DMS53 treated with DMSO at 0.1 percent for 48 hours (cell line): ENCODE data around the gene CTBP2.

Experiments used
- DNase-seq: peaks from one replicate; lab custom pipeline; 2025; ENCODE audit not compliant: unreplicated experiment; lab: John Stamatoyannopoulos, UW

The CTBP2 gene

GRCh38 chr10:124956764-124957163, 203.6 kb downstream of the CTBP2 start:
- DNase-seq: no peak

GRCh38 chr10:124955868-124956267, 204.5 kb downstream of the CTBP2 start:
- no peak for DNase-seq

GRCh38 chr10:124955243-124955642, 205.1 kb downstream of the CTBP2 start:
- no peak for DNase-seq

GRCh38 chr10:124953421-124953820, 206.9 kb downstream of the CTBP2 start:
- DNase-seq: no peak

- DNase-seq: no peak
Measured at GRCh38 chr10:124952123-124952522, 208.2 kb downstream of the CTBP2 start.

GRCh38 chr10:124949543-124949942, 210.8 kb downstream of the CTBP2 start:
- no peak for DNase-seq

- peak; percentile 95 for DNase-seq
Measured at GRCh38 chr10:124946945-124947344, 213.4 kb downstream of the CTBP2 start.

- no peak for DNase-seq
Measured at GRCh38 chr10:124944982-124945381, 215.4 kb downstream of the CTBP2 start.

GRCh38 chr10:124943301-124944092, 216.9 kb downstream of the CTBP2 start:
- DNase-seq: no peak

- peak; percentile 26 for DNase-seq
Measured at GRCh38 chr10:124942317-124943169, 217.8 kb downstream of the CTBP2 start.

- DNase-seq: no peak
Measured at GRCh38 chr10:124941823-124942222, 218.5 kb downstream of the CTBP2 start, which contains the start of gene ZRANB1. Gene ZRANB1 (plus strand): TSS chr10:124942123. CDS start chr10:124942494, 371 bp downstream.

- no peak for DNase-seq
Measured at GRCh38 chr10:124939290-124939689, 221.1 kb downstream of the CTBP2 start.

- DNase-seq: no peak
Measured at GRCh38 chr10:124936813-124937212, 223.6 kb downstream of the CTBP2 start.

- no peak for DNase-seq
Measured at GRCh38 chr10:124935946-124936345, 224.4 kb downstream of the CTBP2 start.
